Epithelial cell of proximal tubule (primary cell): ENCODE measurements around the gene POR. TPM values are rescaled to one million over a fixed set of nuclear protein-coding genes. Genes with fewer than 3 reads are reported as not detected.
A peak's percentile ranks its signal among the peaks of the same experiment; 100 is the strongest.

Experiments
- DNase-seq: peaks from one replicate; pipeline ENCODE4 v3.0.0-alpha.2; 2011; ENCODE audit warnings: low read depth
- H3K4me3 ChIP-seq: 2 replicates; pipeline ENCODE4 v1.5.1; 2011; ENCODE audit warnings: low read depth, mild to moderate bottlenecking, low read length
- CTCF ChIP-seq: conservative IDR thresholded peaks from 2 replicates; pipeline ENCODE4 v1.5.1; 2012; ENCODE audit warnings: low read depth, mild to moderate bottlenecking, low read length
- total RNA-seq: library from RNA; depleted of rRNA; stranded (reverse); fragments of >200 nt; gene quantifications from 2 replicates; pipeline ENCODE4 v1.2.3, GENCODE V29; 2015

The POR gene
- total RNA-seq, 1 donor from 2014 or later: 83.0 TPM

GRCh38 chr7:75989500-75990388 lies 74.8 kb downstream of the POR start:
- no peak for TF ChIP-seq CTCF
- no peak for DNase-seq
- no peak overlapping the region for H3K4me3 ChIP-seq

GRCh38 chr7:75991531-75992082 lies 76.7 kb downstream of the POR start:
- H3K4me3 ChIP-seq: no peak overlapping the region
- no peak for TF ChIP-seq CTCF
- DNase-seq: no peak

- H3K4me3 ChIP-seq: no peak overlapping the region
- DNase-seq: no peak
- TF ChIP-seq CTCF: no peak
Observed at GRCh38 chr7:75992083-75992755, 77.3 kb downstream of the POR start.

- TF ChIP-seq CTCF: no peak
- DNase-seq: no peak
- H3K4me3 ChIP-seq: peak overlapping the region; percentile 97
Observed at GRCh38 chr7:75993689-75994387, 78.9 kb downstream of the POR start.

- TF ChIP-seq CTCF: peak; percentile 8
- DNase-seq: no peak
- peak within 1 kb of the TSS; percentile 97 for H3K4me3 ChIP-seq
Observed at GRCh38 chr7:75994388-75995051, 79.6 kb downstream of the POR start, which contains the start of gene TMEM120A. TSS of gene TMEM120A (minus strand) at chr7:75994595. CDS start at chr7:75994570, 25 bp downstream.

- no peak for DNase-seq
- no peak for TF ChIP-seq CTCF
- H3K4me3 ChIP-seq: peak overlapping the region; percentile 97
Observed at GRCh38 chr7:75995052-75995471, 80.1 kb downstream of the POR start.
